HCT116 (cell line): ENCODE measurements around the gene SELPLG. TPM values are rescaled to one million over a fixed set of nuclear protein-coding genes. Genes with fewer than 3 reads are reported as not detected.

Experiments
- ATAC-seq: fragments of 200-7000 bp; cut with Tn5 transposase; 2 replicates; pipeline ENCODE4 v1.9.1; 2020; ENCODE audit warnings: mild to moderate bottlenecking, moderate library complexity
- BruUV-seq: library from RNA; stranded (reverse); fragments of 400-500 nt; replicated peaks from 2 replicates; lab custom pipeline; 2021; lab: Mats Ljungman, UMichigan
- CTCF ChIA-PET: fragments of 300-600 bp; sonication (Branson Sonifier 250); formaldehyde crosslinking; loops from one replicate; lab custom pipeline; 2021; ENCODE audit warnings: antibody characterized with exemption; lab: Charles Lee
- POLR2A ChIA-PET: fragments of 300-600, 350-600 bp; sonication (Branson Sonifier 250); formaldehyde crosslinking; loops from one replicate; lab custom pipeline; 2021; ENCODE audit warnings: antibody characterized with exemption; lab: Charles Lee
- RAD21 ChIA-PET, 2 experiments: fragments of 300-600 bp; sonication (Branson Sonifier 250); formaldehyde crosslinking; loops; one replicate each; lab custom pipeline; 2023; ENCODE audit warnings: low total read pairs in 2 of 2; ENCODE audit not compliant: uncharacterized antibody in 2 of 2, unreplicated experiment in 2 of 2, low non-redundant PET in 1 of 2; lab: Charles Lee
- DNase-seq: peaks from one replicate; pipeline ENCODE4 v3.0.0-alpha.2; 2010; ENCODE audit warnings: low read depth, low spot score
- H2AFZ ChIP-seq: fragments of 200-600 bp; shearing (Covaris generic), sonication (generic); 2 replicates; pipeline ENCODE4 v1.6.1; 2017; ENCODE audit warnings: low read depth, mixed run types, mixed read lengths, antibody characterized with exemption, low read length; ENCODE audit not compliant: poor library complexity, severe bottlenecking
- H3K27ac ChIP-seq: 2 replicates; pipeline ENCODE4 v1.5.1; 2012; ENCODE audit warnings: low read depth, low read length
- H3K27me3 ChIP-seq: fragments of 200-600 bp; sonication (generic); 2 replicates; pipeline ENCODE4 v1.6.1; 2016; ENCODE audit warnings: mixed run types, low read length, mixed read lengths; ENCODE audit not compliant: insufficient read depth
- H3K36me3 ChIP-seq, 2 experiments: fragments of 200-500 bp in 1 of 2; fragments of 200-600 bp in 1 of 2; sonication (Bioruptor generic) in 1 of 2; sonication (generic) in 1 of 2; 2 replicates each; pipeline versions ENCODE4 v1.5.1 to v1.6.1; 2014 to 2016; ENCODE audit warnings: low read length in 2 of 2, inconsistent platforms in 1 of 2, mixed read lengths in 1 of 2, mixed run types in 1 of 2; ENCODE audit not compliant: insufficient read depth in 2 of 2, control insufficient read depth in 1 of 2
- H3K4me1 ChIP-seq, 2 experiments: fragments of 200-600 bp in 1 of 2; sonication (generic) in 1 of 2; 2 replicates each; pipeline versions ENCODE4 v1.5.1 to v1.6.1; 2012 to 2017; ENCODE audit warnings: low read length in 2 of 2, inconsistent platforms in 1 of 2, mild to moderate bottlenecking in 1 of 2, mixed read lengths in 1 of 2, mixed run types in 1 of 2, moderate library complexity in 1 of 2; ENCODE audit not compliant: insufficient read depth in 2 of 2, control insufficient read depth in 1 of 2
- H3K4me2 ChIP-seq: fragments of 200-600 bp; sonication (generic); 2 replicates; pipeline ENCODE4 v1.6.1; 2017; ENCODE audit warnings: mixed run types, low read length, mixed read lengths
- H3K4me3 ChIP-seq, 2 experiments: fragments of 200-600 bp in 1 of 2; sonication (generic) in 1 of 2; replicated peaks in 1 of 2; 2 replicates each; pipeline ENCODE4 v1.5.1; 2011 to 2016; ENCODE audit warnings: low read length in 2 of 2, control low read depth in 1 of 2, low read depth in 1 of 2, mild to moderate bottlenecking in 1 of 2, mixed read lengths in 1 of 2, mixed run types in 1 of 2
- H3K79me2 ChIP-seq: fragments of 200-600 bp; sonication (generic); 2 replicates; pipeline ENCODE4 v1.6.1; 2017; ENCODE audit warnings: mild to moderate bottlenecking, mixed run types, low read length, moderate library complexity, mixed read lengths; ENCODE audit not compliant: insufficient read depth
- H3K9ac ChIP-seq: fragments of 200-600 bp; sonication (generic); 2 replicates; pipeline ENCODE4 v1.6.1; 2016; ENCODE audit warnings: low read length, mixed read lengths
- H3K9me2 ChIP-seq: fragments of 200-600 bp; sonication (generic), shearing (Covaris generic); 2 replicates; pipeline ENCODE4 v1.6.1; 2017; ENCODE audit warnings: mixed run types, mild to moderate bottlenecking, moderate library complexity; ENCODE audit not compliant: insufficient read depth
- H3K9me3 ChIP-seq, 2 experiments: fragments of 200-500 bp in 1 of 2; fragments of 200-600 bp in 1 of 2; sonication (Bioruptor generic) in 1 of 2; sonication (generic) in 1 of 2; 2 replicates each; pipeline ENCODE4 v1.6.1; 2014 to 2017; ENCODE audit warnings: low read length in 2 of 2, mixed read lengths in 2 of 2, inconsistent platforms in 1 of 2, low read depth in 1 of 2, mild to moderate bottlenecking in 1 of 2, mixed run types in 1 of 2, moderate library complexity in 1 of 2; ENCODE audit not compliant: control insufficient read depth in 1 of 2, insufficient read depth in 1 of 2
- H4K20me1 ChIP-seq: fragments of 200-600 bp; sonication (generic), shearing (Covaris generic); 2 replicates; pipeline ENCODE4 v1.6.1; 2017; ENCODE audit warnings: mixed run types, mild to moderate bottlenecking, moderate library complexity; ENCODE audit not compliant: insufficient read depth
- ATF3 ChIP-seq: IDR thresholded peaks from 2 replicates; pipeline ENCODE4 v1.6.1; 2012
- CBX3 ChIP-seq: IDR thresholded peaks from 2 replicates; pipeline ENCODE4 v1.6.1; 2012; ENCODE audit warnings: low read depth
- CEBPB ChIP-seq: IDR thresholded peaks from 2 replicates; pipeline ENCODE4 v1.6.1; 2012; ENCODE audit warnings: low read depth
- EGR1 ChIP-seq: IDR thresholded peaks from 2 replicates; pipeline ENCODE4 v1.6.1; 2012; ENCODE audit warnings: low read depth
- EZH2 ChIP-seq: fragments of 200-600 bp; sonication (generic); IDR thresholded peaks from 2 replicates; pipeline ENCODE4 v1.6.1; 2017; ENCODE audit warnings: antibody characterized with exemption, mixed run types
- EZH2phosphoT487 ChIP-seq: fragments of 200-600 bp; IDR thresholded peaks from 2 replicates; pipeline ENCODE4 v1.6.1; 2018; ENCODE audit warnings: antibody characterized with exemption, borderline replicate concordance
- JUND ChIP-seq: IDR thresholded peaks from 2 replicates; pipeline ENCODE4 v1.6.1; 2012
- POLR2A ChIP-seq: IDR thresholded peaks from 2 replicates; pipeline ENCODE4 v1.7.0; 2011; ENCODE audit warnings: borderline replicate concordance; ENCODE audit not compliant: insufficient read depth, insufficient read length; ENCODE audit errors: extremely low read depth
- POLR2AphosphoS5 ChIP-seq: IDR thresholded peaks from 2 replicates; pipeline ENCODE4 v1.6.1; 2011; ENCODE audit warnings: mild to moderate bottlenecking, low read depth, low read length, moderate library complexity
- RAD21 ChIP-seq: IDR thresholded peaks from 2 replicates; pipeline ENCODE4 v1.6.1; 2012; ENCODE audit warnings: low read depth, mild to moderate bottlenecking
- SIN3A ChIP-seq: IDR thresholded peaks from 2 replicates; pipeline ENCODE4 v1.6.1; 2012; ENCODE audit warnings: low read depth
- SRF ChIP-seq: IDR thresholded peaks from 2 replicates; pipeline ENCODE4 v1.6.1; 2012; ENCODE audit warnings: low read depth
- TCF7L2 ChIP-seq: IDR thresholded peaks from 2 replicates; pipeline ENCODE4 v1.7.0; 2011; ENCODE audit warnings: borderline replicate concordance, inconsistent platforms; ENCODE audit not compliant: insufficient read depth, insufficient read length; ENCODE audit errors: extremely low read depth
- YY1 ChIP-seq: IDR thresholded peaks from 2 replicates; pipeline ENCODE4 v1.6.1; 2011; ENCODE audit warnings: low read length, low read depth, moderate library complexity, mild to moderate bottlenecking; ENCODE audit not compliant: insufficient replicate concordance; ENCODE audit errors: extremely low read depth
- ZFX ChIP-seq: fragments of 450-650 bp; IDR thresholded peaks from 2 replicates; pipeline ENCODE4 v1.6.1; 2017
- ZNF274 ChIP-seq: fragments of 200-500 bp; sonication (Bioruptor generic); IDR thresholded peaks from 2 replicates; pipeline ENCODE4 v1.6.1; 2014; ENCODE audit warnings: mild to moderate bottlenecking, low read depth, low read length, inconsistent platforms
- intact Hi-C: fragments of 100-400 bp; cut with micrococcal nuclease; formaldehyde crosslinking; loops from 2 replicates; pipeline ENCODE4 v1.10.0; 2022
- total RNA-seq: library from RNA; stranded (reverse); gene quantifications from one replicate; pipeline ENCODE4 v1.2.1, GENCODE V29; 2021; ENCODE audit not compliant: unreplicated experiment
- TF ChIP-seq, protein P1 (sequence below): IDR thresholded peaks from 2 replicates; pipeline ENCODE4 v1.6.1; 2011; ENCODE audit warnings: mild to moderate bottlenecking, low read length, moderate library complexity; ENCODE audit not compliant: insufficient replicate concordance; ENCODE audit errors: extremely low read depth

SELPLG gene
- total RNA-seq, 1 experiment from 2014 or later, result 1.2 TPM

GRCh38 chr12:108595711-108596647 lies 37.7 kb downstream of the SELPLG start:
- H4K20me1 ChIP-seq, result no peaks in the 10 kb centered on the region
- no peak overlapping the region for H3K27ac ChIP-seq
- ATAC-seq, result no peak
- ChIA-PET RAD21 (no interaction called here), POLR2A (no interaction called here), CTCF (no interaction called here)
- DNase-seq, result no peak
- no peak for TF ChIP-seq ATF3
- no peak for TF ChIP-seq EZH2phosphoT487
- no peak for TF ChIP-seq POLR2AphosphoS5
- TF ChIP-seq CEBPB, result no peak
- no peak for TF ChIP-seq POLR2A
- TF ChIP-seq SIN3A, result no peak
- TF ChIP-seq CBX3, result no peak
- no peak for TF ChIP-seq EGR1
- no peak for TF ChIP-seq YY1
- no peak for TF ChIP-seq TCF7L2
- TF ChIP-seq ZFX, result no peak
- TF ChIP-seq SRF, result no peak
- TF ChIP-seq, protein P1, sequence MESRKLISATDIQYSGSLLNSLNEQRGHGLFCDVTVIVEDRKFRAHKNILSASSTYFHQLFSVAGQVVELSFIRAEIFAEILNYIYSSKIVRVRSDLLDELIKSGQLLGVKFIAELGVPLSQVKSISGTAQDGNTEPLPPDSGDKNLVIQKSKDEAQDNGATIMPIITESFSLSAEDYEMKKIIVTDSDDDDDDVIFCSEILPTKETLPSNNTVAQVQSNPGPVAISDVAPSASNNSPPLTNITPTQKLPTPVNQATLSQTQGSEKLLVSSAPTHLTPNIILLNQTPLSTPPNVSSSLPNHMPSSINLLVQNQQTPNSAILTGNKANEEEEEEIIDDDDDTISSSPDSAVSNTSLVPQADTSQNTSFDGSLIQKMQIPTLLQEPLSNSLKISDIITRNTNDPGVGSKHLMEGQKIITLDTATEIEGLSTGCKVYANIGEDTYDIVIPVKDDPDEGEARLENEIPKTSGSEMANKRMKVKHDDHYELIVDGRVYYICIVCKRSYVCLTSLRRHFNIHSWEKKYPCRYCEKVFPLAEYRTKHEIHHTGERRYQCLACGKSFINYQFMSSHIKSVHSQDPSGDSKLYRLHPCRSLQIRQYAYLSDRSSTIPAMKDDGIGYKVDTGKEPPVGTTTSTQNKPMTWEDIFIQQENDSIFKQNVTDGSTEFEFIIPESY, result no peak
- no peak for TF ChIP-seq EZH2
- no peak for TF ChIP-seq ZNF274
- no peak for TF ChIP-seq RAD21
- TF ChIP-seq JUND, result no peak
- no peak overlapping the region for H2AFZ ChIP-seq
- H3K4me2 ChIP-seq, result no peak overlapping the region
- H3K4me3 ChIP-seq, result no peak overlapping the region
- H3K9me2 ChIP-seq, result no peaks in the 10 kb centered on the region
- intact Hi-C loops, result no loop called here
- H3K27me3 ChIP-seq, result no peaks in the 10 kb centered on the region
- H3K36me3 ChIP-seq, result no peaks in the 10 kb centered on the region
- BruUV-seq, result no TSS peak
- H3K4me1 ChIP-seq, result no peaks in the 10 kb centered on the region; a peak in 1 of 4 replicates
- H3K79me2 ChIP-seq, result no peaks in the 10 kb centered on the region
- H3K9me3 ChIP-seq, result no peaks in the 10 kb centered on the region
- H3K9ac ChIP-seq, result no peak overlapping the region
